GM18868 (cell line): ENCODE results near the gene ZNF48.
"Not testable (repeated sequence)": the region's sequence is repeated elsewhere in the genome, so short reads cannot be mapped to it uniquely, and the experiment has no call there.

ENCODE experiments used
- ATAC-seq: cut with Tn5 transposase; IDR thresholded peaks from one replicate; pipeline ENCODE4 v1.9.1; 2021; ENCODE audit warnings: mild to moderate bottlenecking, moderate library complexity; ENCODE audit not compliant: unreplicated experiment

ZNF48 gene

DNA sequence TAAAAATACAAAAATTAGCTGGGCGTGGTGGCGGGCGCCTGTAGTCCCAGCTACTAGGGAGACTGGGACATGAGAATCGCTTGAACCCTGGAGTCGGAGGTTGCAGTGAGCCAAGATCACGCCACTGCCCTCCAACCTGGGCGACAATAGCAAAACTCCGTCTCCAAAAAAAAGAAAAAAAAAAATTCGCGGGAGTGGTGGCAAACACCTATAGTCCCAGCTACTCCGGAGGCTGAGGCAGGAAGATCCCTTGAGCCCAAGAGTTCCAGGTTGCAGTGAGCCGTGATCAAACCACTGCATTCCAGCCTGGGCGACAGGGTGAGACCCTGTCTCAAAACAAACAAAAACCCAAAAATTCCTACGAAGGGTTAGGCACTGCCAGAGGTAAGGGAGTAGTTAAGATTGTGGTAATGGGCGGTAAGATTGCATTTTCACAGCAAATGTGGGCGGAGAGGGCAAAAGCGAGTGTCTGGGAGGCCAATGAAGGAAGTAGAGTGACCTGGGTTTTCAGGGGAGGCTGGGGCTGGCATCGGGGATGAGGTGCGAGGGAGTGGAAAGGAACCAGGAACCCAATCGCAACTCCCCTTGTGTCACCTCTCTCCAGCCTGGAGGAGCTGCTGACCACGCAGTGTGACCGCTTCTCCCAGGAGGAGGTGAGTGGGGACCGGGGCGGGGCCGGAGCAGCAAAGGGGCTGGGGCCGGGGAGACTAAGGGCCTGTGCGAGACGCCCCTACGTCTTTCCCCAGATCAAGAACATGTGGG is 18.0 kb upstream of the ZNF48 start:
- no peak for ATAC-seq

DNA sequence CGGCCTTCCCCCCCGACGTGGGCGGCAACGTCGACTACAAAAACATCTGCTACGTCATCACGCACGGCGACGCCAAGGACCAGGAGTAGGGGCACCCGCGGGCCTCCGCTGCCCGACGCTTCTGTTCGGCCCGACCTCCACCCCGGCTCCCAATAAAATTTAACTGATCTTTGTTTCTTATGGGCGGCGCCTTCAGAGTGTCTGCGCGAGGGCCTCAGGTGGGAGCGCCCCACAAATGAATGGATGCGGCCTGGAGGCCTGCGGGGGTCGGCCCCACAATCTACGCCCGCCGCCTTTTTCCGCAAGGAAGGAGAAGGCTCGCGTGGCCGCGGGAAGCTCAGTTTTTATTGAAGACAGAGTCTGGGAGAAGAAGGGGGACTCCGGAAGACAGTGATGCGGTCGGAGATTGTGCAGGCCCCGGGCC is 17.4 kb upstream of the ZNF48 start:
- peak; percentile 38 for ATAC-seq

DNA sequence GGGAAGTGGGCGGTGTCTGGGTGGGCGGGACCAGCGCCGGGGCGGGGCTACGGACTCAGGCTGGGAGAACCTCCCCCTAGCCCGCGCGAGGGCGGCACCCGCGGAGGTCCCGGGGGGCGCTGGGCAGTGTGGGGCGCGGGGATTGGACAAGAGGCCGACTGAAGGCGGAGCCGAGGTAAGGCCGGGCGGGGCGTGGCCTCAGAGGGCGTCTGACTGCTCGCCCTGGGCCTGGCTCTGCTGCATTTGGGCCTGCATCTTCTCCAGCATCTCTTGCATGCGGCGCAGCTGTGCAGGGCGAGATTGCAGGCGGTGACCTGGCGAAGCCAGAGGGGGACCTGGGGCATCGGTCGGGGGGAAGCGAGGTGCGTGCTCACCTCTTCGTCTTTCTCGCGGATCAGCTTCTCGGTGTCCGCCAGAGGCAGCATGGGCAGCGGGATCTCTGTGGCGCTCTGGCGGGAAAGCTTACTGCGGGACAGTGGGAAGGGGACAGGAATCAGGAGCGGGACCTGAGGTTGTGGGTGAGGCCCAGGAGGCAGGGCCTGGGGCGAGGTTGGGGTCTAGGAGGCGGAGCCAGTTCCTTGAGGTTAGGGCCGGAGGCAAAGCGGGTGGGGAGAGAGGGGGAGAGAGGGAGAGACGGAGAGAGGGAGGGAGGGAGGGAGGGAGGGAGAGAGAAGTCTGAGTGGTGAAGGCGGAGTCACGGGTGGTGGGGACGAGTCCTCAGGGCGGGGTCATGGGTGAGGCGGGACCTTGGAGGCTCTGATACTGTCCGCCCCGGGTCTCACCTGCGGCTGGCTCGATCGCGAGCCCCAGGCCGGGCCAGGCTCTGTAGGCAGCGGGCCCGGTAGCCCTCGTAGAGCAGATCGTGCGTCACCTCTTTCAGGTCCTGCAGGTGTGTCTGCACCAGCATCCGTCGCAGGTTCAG is 16.7 kb upstream of the ZNF48 start:
- ATAC-seq, result peak; percentile 88

DNA sequence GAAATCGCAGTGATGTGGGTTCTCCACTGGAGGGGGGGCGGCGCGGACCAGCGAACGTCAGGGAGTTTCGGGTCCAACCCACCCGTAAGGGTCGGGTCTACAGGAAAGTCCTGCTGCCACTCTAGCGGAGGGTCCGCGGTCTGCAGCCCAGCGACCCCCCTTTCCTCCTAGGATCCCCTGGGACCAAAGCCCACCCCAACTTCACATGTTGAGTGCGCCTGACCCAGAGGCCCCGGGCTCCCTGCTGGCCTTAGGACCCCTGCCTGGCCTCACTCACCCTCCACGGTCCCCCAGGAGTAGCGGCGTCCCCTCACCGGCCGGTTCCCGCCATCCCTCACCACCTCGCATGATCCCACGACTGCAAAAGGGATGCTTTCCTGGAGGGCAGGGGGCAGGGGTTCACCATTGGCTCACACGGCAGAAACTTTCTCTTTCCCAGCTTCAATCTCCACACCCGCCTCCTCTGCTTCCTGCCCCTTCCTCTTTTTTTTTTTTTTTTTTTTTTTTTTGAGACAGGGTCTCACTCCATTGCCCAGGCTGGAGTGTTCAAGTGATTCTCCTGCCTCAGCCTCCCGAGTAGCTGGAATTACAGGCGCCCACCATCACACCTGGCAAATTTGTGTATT is 15.9 kb upstream of the ZNF48 start:
- ATAC-seq, result no peak

DNA sequence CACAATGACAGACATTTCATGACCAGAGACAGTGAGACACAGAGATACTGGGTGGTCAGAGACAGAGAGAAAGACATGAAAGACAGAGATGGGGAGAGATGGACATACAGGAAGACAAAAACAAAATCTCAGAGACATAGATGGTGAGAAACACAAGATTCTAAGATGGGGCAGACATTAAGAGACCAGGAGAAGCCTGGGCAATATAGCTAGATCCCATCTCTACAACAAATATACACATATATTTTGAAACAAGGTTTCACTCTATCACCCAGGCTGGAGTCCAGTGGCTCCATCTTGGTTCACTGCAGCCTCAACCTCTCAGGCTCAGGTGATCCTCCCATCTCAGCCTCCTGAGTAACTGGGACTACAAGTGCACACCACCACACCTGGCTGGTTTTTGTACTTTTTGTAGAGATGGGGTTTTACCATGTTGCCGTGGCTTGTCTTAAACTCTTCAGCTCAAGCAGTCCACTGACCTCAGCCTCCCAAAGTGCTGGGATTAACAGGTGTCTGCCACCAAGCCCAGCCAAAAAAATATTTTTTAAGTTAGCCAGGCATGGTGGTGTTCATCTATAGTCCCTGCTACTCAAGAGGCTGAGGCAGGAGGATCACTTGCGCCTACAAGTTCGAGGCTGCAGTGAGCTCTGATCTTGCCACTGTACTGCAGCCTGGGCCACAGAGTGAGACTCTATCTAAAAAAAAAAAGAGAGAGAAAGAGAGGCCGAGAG is 15.0 kb upstream of the ZNF48 start:
- no peak for ATAC-seq

DNA sequence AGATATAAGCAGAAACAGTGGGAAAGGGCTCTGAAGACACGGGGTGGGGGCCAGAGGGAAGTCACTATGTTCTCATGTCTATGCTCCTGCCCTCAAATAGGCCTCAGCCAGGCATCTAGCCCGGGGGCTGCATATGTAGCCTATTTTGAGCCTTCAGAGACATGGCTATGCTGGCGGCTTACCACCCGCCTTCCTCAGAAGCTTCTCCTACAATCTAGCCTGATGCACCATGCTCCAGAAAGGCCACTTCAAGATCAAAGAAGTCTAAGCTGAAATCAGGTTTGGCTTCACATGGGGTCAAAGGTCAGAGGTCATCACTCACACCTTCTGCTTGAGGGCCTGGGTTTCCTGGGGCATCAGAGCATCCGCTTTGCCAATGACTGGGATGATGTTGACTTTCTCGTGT is 14.4 kb upstream of the ZNF48 start:
- ATAC-seq, result no peak

DNA sequence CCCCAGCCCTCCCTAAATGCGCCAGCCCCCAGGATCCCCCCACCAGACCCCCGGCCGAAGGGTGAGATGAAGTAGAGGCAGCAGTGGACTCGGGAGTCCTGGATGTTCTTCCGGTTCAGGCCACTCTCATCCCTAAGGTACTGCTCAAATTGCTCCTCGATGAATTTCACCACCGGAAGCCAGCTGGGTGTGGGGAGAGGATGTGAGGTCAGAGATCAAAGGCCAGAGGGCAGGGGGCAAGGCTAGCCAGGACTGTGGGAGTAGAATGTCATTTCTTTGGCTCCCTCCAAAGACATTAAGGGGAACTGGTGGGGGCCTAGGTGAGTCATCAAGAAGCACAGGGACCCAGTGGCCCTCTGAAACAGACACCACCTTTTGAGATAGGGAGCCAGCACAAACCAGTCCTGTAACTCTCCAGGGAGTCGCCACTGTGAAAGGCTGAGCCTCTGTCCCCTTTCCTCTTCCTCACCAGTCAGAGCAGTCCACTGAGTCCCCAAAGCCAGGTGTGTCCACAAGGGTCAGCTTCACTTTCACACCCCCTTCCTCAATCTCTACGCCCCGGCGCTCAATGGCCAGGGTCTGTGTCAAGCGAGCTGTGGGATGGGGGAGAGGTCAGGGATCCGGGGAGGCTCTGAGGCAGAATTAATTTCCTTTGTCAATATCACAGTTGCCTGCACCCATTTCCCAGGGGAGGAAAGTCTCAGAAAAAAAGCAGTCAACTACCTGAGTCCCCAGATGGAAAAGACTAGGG is 13.8 kb upstream of the ZNF48 start:
- no peak for ATAC-seq

DNA sequence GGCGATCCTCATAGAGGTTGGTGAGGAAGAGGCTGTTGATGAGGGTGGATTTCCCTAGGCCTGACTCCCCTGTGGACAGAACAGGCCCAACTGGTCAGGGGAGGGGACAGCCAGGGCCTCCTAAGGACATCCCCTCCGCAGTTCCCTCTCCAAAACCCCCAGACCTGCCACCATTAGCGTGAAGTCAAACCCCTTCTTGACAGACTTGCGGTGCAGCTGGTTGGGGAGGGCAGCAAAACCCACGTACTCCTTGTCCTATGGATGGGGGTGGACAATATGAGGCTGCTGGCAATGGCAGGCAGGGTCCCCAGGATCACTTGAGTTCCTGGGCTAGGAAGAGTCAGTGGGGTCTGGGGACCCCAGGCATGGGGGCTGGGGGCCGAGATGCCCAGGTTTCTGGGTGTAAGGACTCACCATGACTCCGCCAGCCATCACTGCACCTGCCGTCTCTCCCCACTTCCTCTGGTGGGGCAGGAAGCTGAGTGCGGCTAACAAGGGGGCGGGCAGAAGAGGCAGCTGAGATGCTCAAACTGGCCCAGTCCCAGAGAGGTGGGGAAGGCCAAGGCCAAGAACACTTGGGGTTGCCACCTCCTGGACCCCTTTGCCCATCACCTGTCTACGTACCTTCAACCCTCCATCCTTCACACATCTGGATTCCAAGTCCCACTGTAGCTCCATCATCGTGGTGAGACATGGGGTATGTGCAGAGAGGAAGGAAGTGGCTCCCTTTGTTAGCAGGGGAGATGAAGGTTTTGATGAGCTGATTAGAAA is 12.9 kb upstream of the ZNF48 start, which contains the start of gene SEPTIN1:
TSS of gene SEPTIN1 (minus strand) at position 451 of the 771 bp plus-strand sequence. CDS start at position 432, 19 bp downstream.
- ATAC-seq, result peak; percentile 33

DNA sequence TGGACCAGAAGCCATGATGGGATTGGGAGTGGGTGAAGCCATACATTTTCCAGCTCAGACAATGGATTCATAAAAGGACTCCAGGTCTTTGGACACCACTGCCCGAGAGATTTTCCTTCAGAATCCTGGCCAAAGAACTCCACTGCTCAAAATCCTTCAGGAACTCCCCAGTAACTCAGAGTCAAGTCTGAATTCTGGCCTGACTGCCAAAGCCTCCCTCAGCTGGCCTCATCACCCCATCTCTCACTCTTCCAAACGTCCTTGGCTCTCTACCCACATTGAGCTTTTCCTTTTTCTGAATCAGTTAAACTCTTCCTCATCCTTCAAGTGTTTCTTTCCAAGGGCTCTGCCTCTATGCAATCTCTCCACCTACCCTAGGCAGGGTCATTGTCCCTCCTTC is 11.7 kb upstream of the ZNF48 start:
- no peak for ATAC-seq

DNA sequence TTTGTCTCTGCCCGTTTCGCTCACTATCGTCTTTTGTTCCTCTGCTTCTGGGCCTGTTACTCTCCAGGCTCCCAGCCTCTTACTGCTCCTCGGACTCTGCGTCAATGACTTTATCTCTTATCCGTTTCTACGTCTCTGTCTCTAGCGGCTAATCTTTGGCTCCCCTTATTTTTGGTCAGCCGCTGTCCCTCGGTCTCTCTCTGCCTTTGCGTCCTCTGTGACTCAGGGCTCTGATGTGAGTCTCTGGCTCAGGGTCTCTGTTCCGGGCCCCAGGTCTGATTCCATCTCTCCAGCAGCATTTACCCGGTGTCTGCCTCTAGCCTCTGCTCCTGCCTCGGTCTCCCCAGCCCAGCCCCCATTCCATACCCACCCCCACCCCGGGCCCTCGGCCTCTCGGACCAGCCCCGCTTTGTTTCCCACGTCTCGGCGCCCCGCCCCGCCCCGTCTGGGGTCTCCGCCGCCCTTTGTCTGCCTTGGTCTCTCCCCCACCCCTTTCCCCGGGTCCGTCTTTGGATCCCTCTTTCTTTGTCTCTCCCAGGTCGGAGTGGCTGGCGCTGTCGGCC is 547 bp upstream of the ZNF48 start:
- ATAC-seq, result no peak

DNA sequence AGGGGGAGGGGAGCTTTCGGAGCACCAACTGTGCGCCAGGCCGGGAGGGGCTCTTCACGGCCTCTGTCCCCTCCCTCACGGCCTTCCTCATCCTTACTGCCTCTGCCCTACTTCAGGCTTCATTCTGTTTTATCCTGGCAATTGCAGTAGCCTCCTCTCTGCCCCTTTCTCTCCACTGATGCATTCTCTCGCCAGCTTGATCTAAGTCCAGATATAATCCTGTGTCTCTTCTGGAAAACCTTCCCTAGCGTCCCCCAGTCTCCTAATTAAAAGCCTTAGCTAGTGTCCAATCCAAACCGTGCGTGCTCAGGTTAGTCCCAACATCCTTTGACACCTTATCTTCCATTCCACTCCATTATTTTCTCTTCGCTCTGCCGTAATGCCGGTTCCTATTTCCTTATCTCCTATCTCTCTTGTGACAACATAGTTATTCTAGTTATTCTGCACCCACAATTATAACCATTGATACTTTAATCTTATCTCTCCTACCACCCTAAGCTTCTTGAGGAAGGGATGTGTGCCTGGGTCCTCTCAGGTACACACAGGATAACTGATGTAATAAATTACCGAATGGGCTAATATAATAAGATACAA is 869 bp downstream of the ZNF48 start:
- ATAC-seq, result no peak

DNA sequence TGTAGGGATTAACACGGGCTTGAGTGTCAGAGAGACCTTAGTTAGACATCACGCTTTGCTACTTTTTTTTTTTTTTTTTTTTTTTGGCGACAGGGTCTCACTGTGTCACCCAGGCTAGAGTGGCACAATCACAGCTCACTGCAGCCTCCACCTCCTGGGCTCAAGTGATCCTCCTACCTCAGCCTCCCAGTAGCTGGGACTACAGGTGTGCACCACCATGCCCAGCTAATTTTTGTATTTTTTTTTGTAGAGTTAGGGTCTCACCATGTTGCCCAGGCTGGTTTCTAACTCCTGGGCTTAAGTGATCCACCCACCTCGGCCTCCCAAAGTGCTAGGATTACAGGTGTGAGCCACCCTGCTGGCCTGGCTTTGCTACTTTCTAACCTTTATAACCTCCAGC is 1.4 kb downstream of the ZNF48 start:
- ATAC-seq, result not testable (repeated sequence)

DNA sequence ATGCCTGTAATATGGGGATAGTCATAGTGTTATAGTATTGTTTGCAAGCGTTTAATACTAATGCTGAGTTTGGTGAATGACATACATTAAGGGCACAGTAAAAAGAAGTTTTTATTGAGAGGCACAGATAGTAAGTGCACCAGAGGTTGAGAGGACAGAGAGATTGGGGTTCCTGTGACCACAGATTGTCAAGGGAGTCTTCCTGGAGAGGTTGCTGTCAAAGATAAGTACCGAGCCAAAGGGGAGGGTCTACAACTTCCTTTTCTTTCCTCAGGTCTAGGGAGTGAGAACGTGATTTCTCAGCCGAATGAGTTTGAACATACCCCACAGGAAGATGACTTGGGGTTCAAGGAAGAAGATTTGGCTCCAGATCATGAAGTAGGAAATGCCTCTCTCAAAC is 1.8 kb downstream of the ZNF48 start:
- ATAC-seq, result no peak

DNA sequence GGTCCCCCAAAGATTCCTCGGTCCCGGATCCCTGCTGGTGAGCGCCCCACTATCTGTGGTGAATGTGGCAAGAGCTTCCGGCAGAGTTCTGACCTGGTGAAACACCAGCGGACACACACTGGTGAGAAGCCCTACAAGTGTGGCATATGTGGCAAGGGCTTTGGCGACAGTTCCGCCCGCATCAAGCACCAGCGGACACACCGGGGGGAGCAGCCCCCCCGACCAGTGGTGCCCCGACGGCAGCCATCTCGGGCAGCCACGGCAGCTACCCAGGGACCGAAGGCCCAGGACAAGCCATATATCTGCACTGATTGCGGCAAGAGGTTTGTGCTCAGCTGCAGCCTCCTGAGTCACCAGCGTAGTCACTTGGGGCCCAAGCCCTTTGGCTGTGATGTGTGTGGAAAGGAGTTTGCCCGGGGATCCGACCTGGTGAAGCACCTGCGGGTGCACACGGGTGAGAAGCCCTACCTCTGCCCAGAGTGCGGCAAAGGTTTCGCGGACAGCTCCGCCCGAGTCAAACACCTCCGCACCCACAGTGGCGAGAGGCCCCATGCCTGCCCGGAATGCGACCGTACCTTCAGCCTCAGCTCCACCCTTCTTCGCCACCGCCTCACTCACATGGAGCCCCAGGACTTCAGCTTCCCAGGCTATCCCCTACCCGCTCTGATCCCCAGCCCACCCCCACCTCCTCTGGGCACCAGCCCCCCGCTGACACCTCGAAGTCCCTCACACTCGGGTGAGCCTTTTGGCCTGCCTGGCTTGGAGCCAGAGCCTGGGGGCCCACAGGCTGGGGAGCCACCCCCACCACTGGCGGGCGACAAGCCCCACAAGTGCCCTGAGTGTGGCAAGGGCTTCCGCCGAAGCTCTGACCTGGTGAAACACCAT is 2.8 kb downstream of the ZNF48 start:
- ATAC-seq, result no peak

DNA sequence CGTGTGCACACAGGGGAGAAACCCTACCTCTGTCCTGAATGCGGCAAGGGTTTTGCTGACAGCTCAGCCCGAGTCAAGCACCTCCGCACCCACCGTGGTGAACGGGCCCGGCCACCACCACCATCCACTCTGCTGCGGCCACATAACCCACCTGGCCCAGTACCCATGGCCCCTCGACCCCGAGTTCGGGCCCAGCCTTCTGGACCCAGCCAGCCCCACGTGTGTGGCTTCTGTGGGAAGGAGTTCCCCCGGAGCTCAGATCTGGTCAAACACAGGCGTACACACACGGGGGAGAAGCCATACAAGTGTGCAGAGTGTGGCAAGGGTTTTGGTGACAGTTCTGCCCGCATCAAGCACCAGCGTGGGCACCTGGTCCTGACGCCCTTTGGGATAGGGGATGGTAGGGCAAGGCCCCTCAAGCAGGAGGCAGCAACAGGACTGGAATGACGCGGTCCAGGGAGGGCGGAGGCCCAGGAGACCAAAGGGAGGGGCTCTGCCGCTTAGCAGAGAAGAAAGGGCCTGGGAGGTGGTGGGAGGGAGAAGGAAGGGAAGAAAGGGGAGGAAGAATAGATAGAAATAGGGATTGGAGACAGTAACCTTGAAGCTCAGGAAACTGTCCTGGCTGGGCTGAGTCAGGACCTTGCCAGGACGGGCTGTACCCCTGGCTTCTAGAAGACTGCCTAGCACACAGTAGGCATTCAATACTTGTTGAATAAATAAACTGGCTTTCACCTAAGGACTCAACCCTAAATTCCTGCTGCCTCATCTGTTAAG is 3.6 kb downstream of the ZNF48 start:
- no peak for ATAC-seq

DNA sequence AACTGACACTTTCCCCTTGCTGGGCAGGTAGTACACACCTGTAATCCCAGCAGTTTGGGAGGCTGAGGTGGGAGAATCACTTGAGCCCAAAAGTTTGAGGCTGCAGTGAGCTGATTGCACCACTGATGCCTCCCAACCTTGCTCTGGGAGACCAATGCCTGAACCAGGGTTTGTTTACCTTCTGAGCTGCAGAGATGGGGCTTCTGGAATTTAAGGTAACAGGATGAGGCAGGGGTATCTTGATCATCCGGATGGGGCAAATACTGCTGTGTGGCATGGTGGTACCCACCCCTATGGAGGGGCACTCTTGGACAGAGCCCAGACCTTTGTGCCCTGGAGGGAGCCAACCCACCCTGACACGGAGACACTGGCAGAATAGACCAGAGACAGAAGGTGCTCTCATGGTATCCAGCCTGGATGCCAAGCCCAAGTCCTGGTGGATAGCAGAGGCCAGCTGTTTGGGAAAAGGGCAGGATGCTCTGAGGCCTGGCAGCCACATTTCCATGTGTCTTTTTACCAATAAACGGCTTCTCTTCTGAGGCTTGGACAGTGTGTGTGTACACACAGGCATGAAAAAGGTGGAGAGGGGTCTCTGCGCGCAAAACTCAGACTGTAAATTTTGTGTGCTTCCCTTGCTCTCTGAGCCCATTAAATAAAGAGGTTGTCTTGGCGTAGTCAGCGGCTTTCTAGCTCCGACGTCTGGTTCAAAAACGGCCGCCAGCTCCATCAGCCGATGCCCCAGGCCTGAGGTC is 4.4 kb downstream of the ZNF48 start:
- no peak for ATAC-seq
